ENCODE results near the gene GPR101.
"Not testable (repeated sequence)": the region's sequence is repeated elsewhere in the genome, so short reads cannot be mapped to it uniquely, and the experiment has no call there.

Gene GPR101

GRCh38 chrX:137025930-137026329 is 7.9 kb downstream of the GPR101 start:
- no peak for DNase-seq

- DNase-seq, result not testable (repeated sequence)
Measured at GRCh38 chrX:137000236-137000635, 33.6 kb downstream of the GPR101 start.

GRCh38 chrX:136999024-136999423 is 34.8 kb downstream of the GPR101 start:
- DNase-seq, result no peak
